Memory B cell (primary cell): ENCODE results near the gene LRRN3.

ENCODE experiments used
- ATAC-seq: fragments of 150-1000 bp; cut with Tn5 transposase; 2 replicates; pipeline ENCODE4 v1.10.0; 2021; ENCODE audit warnings: low read depth, mild to moderate bottlenecking, moderate library complexity
- DNase-seq, 2 donors: peaks; one replicate each; pipeline ENCODE4 v3.0.0; 2022; ENCODE audit warnings: low spot score in 2 of 2
- H3K27ac Mint-ChIP-seq: one replicate; pipeline ENCODE4 v1.8.0; 2022; ENCODE audit warnings: mild to moderate bottlenecking, moderate library complexity, mixed read lengths
- H3K27me3 Mint-ChIP-seq: one replicate; pipeline ENCODE4 v1.8.0; 2022; ENCODE audit warnings: mixed read lengths
- H3K36me3 Mint-ChIP-seq: one replicate; pipeline ENCODE4 v1.8.0; 2022; ENCODE audit warnings: mild to moderate bottlenecking, mixed read lengths
- H3K4me1 Mint-ChIP-seq: one replicate; pipeline ENCODE4 v1.8.0; 2022; ENCODE audit warnings: mixed read lengths
- H3K4me3 Mint-ChIP-seq: one replicate; pipeline ENCODE4 v1.8.0; 2022; ENCODE audit warnings: mild to moderate bottlenecking, moderate library complexity, mixed read lengths
- H3K9me3 Mint-ChIP-seq: one replicate; pipeline ENCODE4 v1.8.0; 2022; ENCODE audit warnings: mixed read lengths

The LRRN3 gene

GRCh38 chr7:111105269-111105668, 14.3 kb downstream of the LRRN3 start:
- DNase-seq (no peak), ATAC-seq (peak; percentile 16)
- Mint-ChIP-seq H3K27me3 (no peaks in the 10 kb centered on the region), H3K36me3 (no peaks in the 10 kb centered on the region), H3K9me3 (no peaks in the 10 kb centered on the region), H3K4me3 (no peak overlapping the region), H3K4me1 (peaks cover 20% of the 10 kb centered on the region), H3K27ac (peak overlapping the region; percentile 91)

- DNase-seq (no peak), ATAC-seq (no peak)
- Mint-ChIP-seq H3K4me1 (peaks cover 20% of the 10 kb centered on the region), H3K4me3 (no peak overlapping the region), H3K27me3 (no peaks in the 10 kb centered on the region), H3K36me3 (no peaks in the 10 kb centered on the region), H3K9me3 (no peaks in the 10 kb centered on the region), H3K27ac (peak overlapping the region; percentile 47)
These were observed 16.7 kb downstream of the LRRN3 start for GRCh38 chr7:111107579-111107978.

DNA sequence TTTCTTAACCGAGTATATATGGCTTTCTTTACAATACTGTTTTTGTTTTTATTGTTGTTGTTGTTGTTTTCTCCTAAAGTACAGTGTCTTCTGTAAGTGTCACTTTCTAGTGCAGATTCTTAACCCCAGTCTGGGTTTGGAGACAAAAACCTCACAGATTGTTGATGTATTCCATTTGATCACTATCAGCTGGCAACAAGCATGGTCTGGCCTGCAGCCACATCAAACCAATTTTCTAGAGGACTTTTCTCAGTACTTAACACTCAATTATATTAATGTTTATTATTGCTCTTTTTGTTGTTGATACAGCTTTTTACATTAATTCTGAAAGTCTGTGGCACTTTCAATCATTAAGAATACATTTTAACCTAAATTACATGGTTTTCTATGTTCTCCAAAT, 17.1 kb downstream of the LRRN3 start:
- ATAC-seq (no peak), DNase-seq (no peak)
- Mint-ChIP-seq H3K27ac (peak overlapping the region; percentile 47), H3K27me3 (no peaks in the 10 kb centered on the region), H3K4me3 (no peak overlapping the region), H3K9me3 (no peaks in the 10 kb centered on the region), H3K36me3 (no peaks in the 10 kb centered on the region), H3K4me1 (peaks cover 20% of the 10 kb centered on the region)

GRCh38 chr7:111108496-111108895, 17.6 kb downstream of the LRRN3 start:
- H3K27me3 Mint-ChIP-seq = no peaks in the 10 kb centered on the region
- H3K4me3 Mint-ChIP-seq = no peak overlapping the region
- peaks cover 20% of the 10 kb centered on the region for H3K4me1 Mint-ChIP-seq
- DNase-seq = no peak
- H3K36me3 Mint-ChIP-seq = no peaks in the 10 kb centered on the region
- no peak overlapping the region for H3K27ac Mint-ChIP-seq
- ATAC-seq = no peak
- H3K9me3 Mint-ChIP-seq = no peaks in the 10 kb centered on the region

DNA sequence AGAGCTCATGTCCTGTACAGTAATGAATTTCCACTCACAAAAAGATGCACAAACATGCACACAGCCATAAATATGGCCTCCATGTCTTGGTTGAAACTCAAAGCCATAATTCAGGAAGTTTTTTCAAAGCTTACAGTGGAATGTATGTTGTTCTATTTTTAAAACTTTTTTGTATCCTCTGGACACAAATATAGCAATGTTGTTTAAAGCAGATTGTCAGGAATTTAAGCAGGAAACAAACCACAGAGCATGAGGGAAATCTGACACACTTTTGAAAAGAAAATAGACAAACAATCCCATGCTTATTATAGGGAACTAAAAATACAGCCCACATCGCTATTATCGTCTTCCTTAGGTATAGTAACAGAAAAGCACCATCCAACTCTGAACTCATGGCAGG, 21.5 kb downstream of the LRRN3 start:
- ATAC-seq (no peak), DNase-seq (no peak)
- H3K27me3 Mint-ChIP-seq = no peaks in the 10 kb centered on the region
- H3K27ac Mint-ChIP-seq = no peak overlapping the region
- no peak overlapping the region for H3K4me3 Mint-ChIP-seq
- no peaks in the 10 kb centered on the region for H3K4me1 Mint-ChIP-seq
- no peaks in the 10 kb centered on the region for H3K36me3 Mint-ChIP-seq
- no peaks in the 10 kb centered on the region for H3K9me3 Mint-ChIP-seq

DNA sequence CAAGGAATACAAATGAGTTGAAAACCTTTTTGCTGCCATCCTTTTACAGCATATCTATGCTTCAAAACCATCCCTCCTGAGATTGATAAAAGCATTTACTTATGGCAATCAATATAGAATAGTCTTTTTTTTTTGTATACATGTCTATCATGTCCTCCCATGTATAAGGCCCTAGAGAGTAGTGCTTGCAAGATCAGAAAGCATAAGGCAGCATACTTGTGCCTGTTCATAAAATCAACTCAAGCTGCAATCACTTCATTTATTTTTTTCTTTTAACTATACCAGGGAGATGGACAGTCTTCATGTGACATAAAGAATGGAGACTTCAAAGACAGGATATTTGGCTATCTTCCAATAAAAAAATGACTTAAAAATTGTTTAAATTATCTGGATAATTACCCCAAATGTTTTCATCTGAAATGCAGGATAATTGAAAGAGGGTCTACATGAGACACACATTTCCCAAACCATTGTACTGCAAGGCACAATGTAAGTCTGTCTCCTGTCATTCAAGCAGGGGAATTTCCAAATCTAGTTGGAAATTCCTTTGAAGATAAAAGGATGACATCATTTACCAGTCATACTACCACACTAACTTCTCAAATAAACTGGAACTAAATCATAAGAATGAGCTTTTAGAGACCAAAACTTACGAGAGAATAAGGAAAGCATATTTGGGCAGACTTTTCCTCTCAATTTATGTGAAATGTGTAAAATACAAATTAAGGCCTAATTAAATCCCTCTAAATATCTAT, 22.5 kb downstream of the LRRN3 start:
- no peak overlapping the region for H3K27ac Mint-ChIP-seq
- H3K4me1 Mint-ChIP-seq = no peaks in the 10 kb centered on the region
- H3K4me3 Mint-ChIP-seq = no peak overlapping the region
- no peaks in the 10 kb centered on the region for H3K9me3 Mint-ChIP-seq
- H3K36me3 Mint-ChIP-seq = no peaks in the 10 kb centered on the region
- no peak for DNase-seq
- ATAC-seq = no peak
- no peaks in the 10 kb centered on the region for H3K27me3 Mint-ChIP-seq

DNA sequence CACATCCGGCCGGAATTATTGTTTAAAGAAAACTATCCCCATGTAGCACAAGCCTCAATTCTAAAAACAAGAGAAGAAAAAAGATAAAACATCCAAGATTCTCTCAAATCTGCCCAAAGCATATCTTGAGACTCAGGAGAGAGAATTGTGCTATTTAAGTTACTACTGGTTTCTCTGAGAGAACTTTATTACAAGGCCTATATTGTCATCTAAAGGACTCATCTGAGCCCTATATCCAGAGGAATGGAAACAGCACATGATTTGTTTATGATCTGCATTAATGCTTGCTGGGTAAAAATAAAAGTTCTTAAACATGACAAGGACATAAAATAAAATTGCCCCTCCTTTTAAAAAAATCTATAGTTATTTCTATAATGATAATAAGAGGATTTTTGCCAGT, 25.0 kb downstream of the LRRN3 start:
- no peak overlapping the region for H3K27ac Mint-ChIP-seq
- no peaks in the 10 kb centered on the region for H3K27me3 Mint-ChIP-seq
- no peaks in the 10 kb centered on the region for H3K4me1 Mint-ChIP-seq
- no peaks in the 10 kb centered on the region for H3K9me3 Mint-ChIP-seq
- H3K4me3 Mint-ChIP-seq = no peak overlapping the region
- DNase-seq (no peak), ATAC-seq (no peak)
- H3K36me3 Mint-ChIP-seq = peaks cover 3% of the 10 kb centered on the region

GRCh38 chr7:111126987-111127386, 36.1 kb downstream of the LRRN3 start:
- H3K4me3 Mint-ChIP-seq = no peak overlapping the region
- no peak for ATAC-seq
- H3K36me3 Mint-ChIP-seq = no peaks in the 10 kb centered on the region
- no peaks in the 10 kb centered on the region for H3K27me3 Mint-ChIP-seq
- no peaks in the 10 kb centered on the region for H3K4me1 Mint-ChIP-seq
- H3K27ac Mint-ChIP-seq = no peak overlapping the region
- DNase-seq = no peak
- no peaks in the 10 kb centered on the region for H3K9me3 Mint-ChIP-seq

- no peaks in the 10 kb centered on the region for H3K4me1 Mint-ChIP-seq
- no peak overlapping the region for H3K4me3 Mint-ChIP-seq
- H3K27ac Mint-ChIP-seq = no peak overlapping the region
- no peak for ATAC-seq
- H3K27me3 Mint-ChIP-seq = no peaks in the 10 kb centered on the region
- no peaks in the 10 kb centered on the region for H3K36me3 Mint-ChIP-seq
- H3K9me3 Mint-ChIP-seq = no peaks in the 10 kb centered on the region
- DNase-seq = no peak
These were observed 38.5 kb downstream of the LRRN3 start for GRCh38 chr7:111129435-111129834.

- Mint-ChIP-seq H3K9me3 (no peaks in the 10 kb centered on the region), H3K4me3 (no peak overlapping the region), H3K4me1 (peaks cover 2% of the 10 kb centered on the region), H3K36me3 (no peaks in the 10 kb centered on the region), H3K27me3 (no peaks in the 10 kb centered on the region), H3K27ac (no peak overlapping the region)
- no peak for DNase-seq
- ATAC-seq = no peak
These were observed 41.9 kb downstream of the LRRN3 start for GRCh38 chr7:111132833-111133232.

DNA sequence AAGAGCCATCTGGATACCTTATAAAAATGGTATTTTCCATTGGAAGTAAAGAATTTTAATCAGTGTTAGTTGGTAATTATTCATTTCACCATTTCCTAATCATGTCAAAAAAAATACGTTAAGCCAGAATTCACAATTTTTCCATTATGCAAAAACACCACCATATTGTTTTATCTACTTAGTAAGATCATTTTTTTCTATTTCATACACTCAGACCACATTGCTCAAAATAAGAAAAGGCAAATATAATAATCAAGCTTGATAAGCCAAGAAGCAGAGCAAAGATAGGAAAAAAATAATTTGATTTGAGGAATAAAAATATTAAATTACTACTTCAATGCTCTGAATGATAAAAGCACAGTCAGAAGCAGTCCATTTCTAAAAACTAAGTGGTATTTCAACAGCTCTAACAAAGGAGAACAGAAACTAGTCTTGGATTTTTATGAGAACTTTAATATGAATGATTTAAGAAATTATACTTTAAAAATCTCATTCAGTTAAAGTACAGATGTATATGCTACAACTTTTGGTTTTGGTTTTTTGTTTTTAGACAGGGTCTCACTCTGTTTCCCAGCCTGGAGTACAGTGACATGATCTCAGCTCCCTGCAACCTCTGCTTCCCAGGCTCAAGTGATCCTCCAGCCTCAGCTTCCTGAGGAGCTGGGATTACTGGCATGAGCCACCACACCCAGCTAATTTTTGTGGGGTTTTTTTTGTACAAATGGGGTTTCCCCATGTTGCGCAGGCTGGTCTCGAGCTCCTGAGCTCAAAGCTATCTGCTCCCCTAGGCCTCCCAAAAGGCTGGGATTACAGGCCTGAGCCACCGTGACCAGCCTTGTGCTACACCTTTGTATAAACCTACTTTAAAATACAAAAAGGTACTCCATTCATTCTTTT, 46.6 kb downstream of the LRRN3 start:
- ATAC-seq = peak; percentile 87
- Mint-ChIP-seq H3K9me3 (no peaks in the 10 kb centered on the region), H3K4me1 (peaks cover 10% of the 10 kb centered on the region), H3K27ac (peak overlapping the region; percentile 90), H3K27me3 (no peaks in the 10 kb centered on the region), H3K36me3 (no peaks in the 10 kb centered on the region), H3K4me3 (peak overlapping the region; percentile 44)
- peak; percentile 22 to 29 for DNase-seq

- ATAC-seq = peak; percentile 70
- Mint-ChIP-seq H3K27ac (peak overlapping the region; percentile 90), H3K27me3 (no peaks in the 10 kb centered on the region), H3K9me3 (no peaks in the 10 kb centered on the region), H3K36me3 (no peaks in the 10 kb centered on the region), H3K4me3 (peak overlapping the region; percentile 44), H3K4me1 (peaks cover 10% of the 10 kb centered on the region)
- peak; percentile 11 to 16 for DNase-seq
These were observed 47.3 kb downstream of the LRRN3 start for GRCh38 chr7:111138193-111138569.

GRCh38 chr7:111138586-111138985, 47.7 kb downstream of the LRRN3 start:
- no peak for DNase-seq
- Mint-ChIP-seq H3K27me3 (no peaks in the 10 kb centered on the region), H3K4me1 (peaks cover 10% of the 10 kb centered on the region)

DNA sequence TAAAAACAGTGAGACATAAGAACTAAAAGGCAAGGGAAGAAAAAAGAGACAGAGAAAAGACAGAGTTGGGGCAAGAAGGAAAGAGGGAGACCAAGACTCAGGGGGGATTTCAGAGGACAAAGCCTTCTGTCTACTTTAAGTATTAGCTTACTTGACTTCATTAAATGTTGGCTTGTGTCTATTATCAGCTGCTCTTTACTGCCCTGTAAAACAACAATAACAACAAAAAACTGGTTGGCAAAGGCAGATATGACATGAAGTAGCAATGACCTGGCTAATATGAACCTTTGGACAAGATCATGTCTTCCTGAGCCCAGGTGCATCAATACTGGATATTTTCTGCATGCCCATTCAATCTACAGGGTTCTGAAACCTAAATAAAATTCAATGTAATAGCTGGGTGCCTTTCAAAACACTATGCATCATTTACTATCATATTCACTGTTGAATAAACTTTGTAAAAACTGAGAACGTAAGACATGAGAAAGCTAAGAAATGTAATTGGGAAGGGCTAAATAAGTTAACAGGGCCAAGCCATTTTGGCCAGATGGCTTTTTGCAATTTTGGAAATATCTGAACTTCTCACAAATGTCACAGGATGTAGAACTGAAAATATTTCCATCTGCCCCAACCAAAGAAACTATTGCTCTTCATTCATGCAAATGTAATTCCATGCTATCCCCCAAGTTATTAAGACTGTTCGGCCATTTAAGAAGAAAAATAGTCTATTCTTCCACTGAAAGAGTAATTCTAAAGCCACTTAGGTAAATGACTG, 49.4 kb downstream of the LRRN3 start:
- Mint-ChIP-seq H3K9me3 (no peaks in the 10 kb centered on the region), H3K27me3 (no peaks in the 10 kb centered on the region), H3K36me3 (no peaks in the 10 kb centered on the region), H3K27ac (peak overlapping the region; percentile 4), H3K4me1 (peaks cover 10% of the 10 kb centered on the region), H3K4me3 (no peak overlapping the region)
- DNase-seq (no peak), ATAC-seq (no peak)

More at GRCh38 chr7:111138586-111138985, 47.7 kb downstream of the LRRN3 start:
- Mint-ChIP-seq H3K36me3 (no peaks in the 10 kb centered on the region), H3K4me3 (peak overlapping the region; percentile 44), H3K27ac (peak overlapping the region; percentile 90), H3K9me3 (no peaks in the 10 kb centered on the region)
- no peak for ATAC-seq
